SU-DHL-6 (cell line): Measurements from ENCODE around the gene LRTM1.

Experiments
- H2AFZ ChIP-seq: fragments of 200-600 bp; sonication (generic); 2 replicates; pipeline ENCODE4 v1.6.1; 2014; ENCODE audit warnings: low read depth, mild to moderate bottlenecking, moderate library complexity, mixed read lengths, antibody characterized with exemption, low read length; ENCODE audit not compliant: severe bottlenecking
- H3F3A ChIP-seq: fragments of 200-600 bp; shearing (Covaris generic); 2 replicates; pipeline ENCODE4 v1.6.0; 2016; ENCODE audit warnings: antibody characterized with exemption, mild to moderate bottlenecking; ENCODE audit not compliant: insufficient read depth
- H3K27ac ChIP-seq: fragments of 200-600 bp; sonication (generic); 2 replicates; pipeline ENCODE4 v1.5.1; 2016; ENCODE audit warnings: low read depth, mild to moderate bottlenecking, low read length, moderate library complexity, mixed read lengths
- H3K27me3 ChIP-seq: fragments of 200-600 bp; sonication (generic), shearing (Covaris generic); 2 replicates; pipeline ENCODE4 v1.6.0; 2014; ENCODE audit warnings: mild to moderate bottlenecking, low read length
- H3K36me3 ChIP-seq: fragments of 200-600 bp; sonication (generic); 2 replicates; pipeline ENCODE4 v1.6.1; 2014; ENCODE audit warnings: mild to moderate bottlenecking, low read length, mixed read lengths
- H3K4me2 ChIP-seq: fragments of 300-600, 200-600 bp; shearing (Covaris generic), sonication (generic); 2 replicates; pipeline ENCODE4 v1.6.0; 2014; ENCODE audit warnings: low read length, low read depth, mild to moderate bottlenecking; ENCODE audit not compliant: poor library complexity, severe bottlenecking
- H3K4me3 ChIP-seq: fragments of 200-600 bp; sonication (generic); 2 replicates; pipeline ENCODE4 v1.5.1; 2014; ENCODE audit warnings: antibody characterized with exemption, low read length, mild to moderate bottlenecking, mixed read lengths; ENCODE audit not compliant: insufficient read depth, poor library complexity, severe bottlenecking
- H3K79me2 ChIP-seq: fragments of 200-600 bp; sonication (generic); 2 replicates; pipeline ENCODE4 v1.6.1; 2014; ENCODE audit warnings: mild to moderate bottlenecking, low read length, moderate library complexity; ENCODE audit not compliant: insufficient read depth
- H3K9ac ChIP-seq: fragments of 200-600 bp; sonication (generic); 2 replicates; pipeline ENCODE4 v1.7.0; 2014; ENCODE audit warnings: mild to moderate bottlenecking, low read length
- H3K9me2 ChIP-seq: fragments of 200-600 bp; sonication (generic); replicated peaks from 2 replicates; pipeline ENCODE4 v1.6.1; 2014; ENCODE audit warnings: low read length; ENCODE audit not compliant: insufficient read depth
- H3K9me3 ChIP-seq: fragments of 200-600 bp; sonication (generic); 2 replicates; pipeline ENCODE4 v1.6.1; 2014; ENCODE audit warnings: low read length, mixed read lengths; ENCODE audit not compliant: insufficient read depth
- H4K20me1 ChIP-seq: fragments of 200-600 bp; sonication (generic); 2 replicates; pipeline ENCODE4 v1.6.1; 2014; ENCODE audit warnings: low read depth, mild to moderate bottlenecking, antibody characterized with exemption, low read length, moderate library complexity, mixed read lengths
- EZH2phosphoT487 ChIP-seq: fragments of 200-600 bp; sonication (generic), shearing (Covaris generic); conservative IDR thresholded peaks from 2 replicates; pipeline ENCODE4 v1.6.1; 2018; ENCODE audit warnings: mild to moderate bottlenecking, antibody characterized with exemption, low read length, moderate library complexity, mixed read lengths
- TF ChIP-seq, protein P1 (sequence below): fragments of 200-600 bp; sonication (generic); IDR thresholded peaks from one replicate; pipeline ENCODE4 v1.5.1; 2017; ENCODE audit warnings: antibody characterized with exemption, mild to moderate bottlenecking, low read length, moderate library complexity; ENCODE audit not compliant: insufficient read depth, poor library complexity, severe bottlenecking

LRTM1 gene

DNA sequence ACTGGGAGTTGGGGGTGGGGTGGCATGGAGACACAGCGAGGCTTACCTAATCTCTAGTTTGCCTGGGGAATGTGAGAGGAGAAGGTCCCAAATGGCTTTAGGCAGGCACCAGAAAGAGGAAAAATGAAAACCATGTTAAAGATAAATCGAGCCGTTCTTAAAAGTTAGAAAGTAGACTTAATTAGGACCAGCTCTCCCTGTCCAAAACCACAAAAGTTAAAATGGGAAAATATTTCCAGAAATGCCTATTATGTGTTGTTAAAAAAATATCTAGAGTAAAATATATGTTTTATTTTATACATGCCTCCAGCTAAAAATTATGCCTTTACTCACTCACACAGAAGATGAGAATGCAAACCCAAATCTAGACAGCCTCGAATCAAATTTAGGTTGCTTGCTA is 50.1 kb downstream of the LRTM1 start:
- Histone ChIP-seq H3K36me3 (no peaks in the 10 kb centered on the region), H3K79me2 (no peaks in the 10 kb centered on the region), H3K27me3 (peaks cover 3% of the 10 kb centered on the region; the same call in 1 of the 2 replicates), H4K20me1 (no peaks in the 10 kb centered on the region), H3K4me2 (no peak overlapping the region), H3K27ac (no peak overlapping the region), H2AFZ (no peak overlapping the region), H3K9me3 (no peaks in the 10 kb centered on the region; the same call in 1 of the 2 replicates), H3K9ac (no peak overlapping the region), H3F3A (no peaks in the 10 kb centered on the region), H3K4me3 (no peak overlapping the region), H3K9me2 (no peaks in the 10 kb centered on the region)
- TF ChIP-seq, protein P1, sequence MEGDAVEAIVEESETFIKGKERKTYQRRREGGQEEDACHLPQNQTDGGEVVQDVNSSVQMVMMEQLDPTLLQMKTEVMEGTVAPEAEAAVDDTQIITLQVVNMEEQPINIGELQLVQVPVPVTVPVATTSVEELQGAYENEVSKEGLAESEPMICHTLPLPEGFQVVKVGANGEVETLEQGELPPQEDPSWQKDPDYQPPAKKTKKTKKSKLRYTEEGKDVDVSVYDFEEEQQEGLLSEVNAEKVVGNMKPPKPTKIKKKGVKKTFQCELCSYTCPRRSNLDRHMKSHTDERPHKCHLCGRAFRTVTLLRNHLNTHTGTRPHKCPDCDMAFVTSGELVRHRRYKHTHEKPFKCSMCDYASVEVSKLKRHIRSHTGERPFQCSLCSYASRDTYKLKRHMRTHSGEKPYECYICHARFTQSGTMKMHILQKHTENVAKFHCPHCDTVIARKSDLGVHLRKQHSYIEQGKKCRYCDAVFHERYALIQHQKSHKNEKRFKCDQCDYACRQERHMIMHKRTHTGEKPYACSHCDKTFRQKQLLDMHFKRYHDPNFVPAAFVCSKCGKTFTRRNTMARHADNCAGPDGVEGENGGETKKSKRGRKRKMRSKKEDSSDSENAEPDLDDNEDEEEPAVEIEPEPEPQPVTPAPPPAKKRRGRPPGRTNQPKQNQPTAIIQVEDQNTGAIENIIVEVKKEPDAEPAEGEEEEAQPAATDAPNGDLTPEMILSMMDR = no peak
- no peak for TF ChIP-seq EZH2phosphoT487

- no peaks in the 10 kb centered on the region for H3K9me2 ChIP-seq
- peaks cover 3% of the 10 kb centered on the region; the same call in 1 of the 2 replicates for H3K27me3 ChIP-seq
- H3K4me2 ChIP-seq = no peak overlapping the region
- no peaks in the 10 kb centered on the region for H3F3A ChIP-seq
- H3K9ac ChIP-seq = no peak overlapping the region
- H3K27ac ChIP-seq = no peak overlapping the region
- H3K9me3 ChIP-seq = no peaks in the 10 kb centered on the region; the same call in 1 of the 2 replicates
- no peak for TF ChIP-seq EZH2phosphoT487
- TF ChIP-seq, protein P1 = no peak
- H3K79me2 ChIP-seq = no peaks in the 10 kb centered on the region
- H3K4me3 ChIP-seq = no peak overlapping the region
- H4K20me1 ChIP-seq = no peaks in the 10 kb centered on the region
- no peak overlapping the region for H2AFZ ChIP-seq
- H3K36me3 ChIP-seq = no peaks in the 10 kb centered on the region
Measured at GRCh38 chr3:54876694-54877093, 51.2 kb downstream of the LRTM1 start.

DNA sequence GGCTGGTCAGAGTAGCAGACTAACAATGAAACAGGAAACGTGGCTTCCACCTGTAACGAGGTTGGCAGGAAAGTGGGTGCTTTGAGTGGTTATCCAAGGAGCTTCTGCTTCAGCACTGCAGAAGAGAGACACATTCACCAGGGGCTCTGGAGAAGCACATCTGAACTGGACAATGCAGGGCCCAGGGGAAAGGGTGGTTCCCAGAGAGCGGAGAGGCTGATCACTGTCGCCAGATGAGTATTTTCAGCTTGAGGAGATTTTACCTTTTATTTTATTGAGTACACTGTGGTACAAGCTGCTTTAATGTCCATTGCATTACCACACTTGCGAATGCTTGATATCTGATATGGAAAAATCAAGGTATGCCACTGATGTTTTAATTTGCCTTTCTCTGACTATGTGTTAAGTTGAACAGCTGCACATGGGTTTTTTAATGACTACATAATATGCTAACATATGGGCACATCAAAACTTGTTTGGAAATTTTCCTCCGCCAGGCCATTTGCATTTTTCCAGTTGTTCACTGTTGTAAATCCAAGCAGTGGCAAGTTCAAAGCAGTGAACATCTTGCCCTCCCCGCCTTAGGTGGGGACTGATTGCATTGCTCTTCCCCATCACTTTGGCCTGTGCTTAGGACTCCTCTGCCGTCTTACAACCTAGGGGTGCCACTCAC is 52.1 kb downstream of the LRTM1 start:
- Histone ChIP-seq H3K9ac (no peak overlapping the region), H2AFZ (no peak overlapping the region), H3K79me2 (no peaks in the 10 kb centered on the region), H3K9me3 (no peaks in the 10 kb centered on the region; the same call in 1 of the 2 replicates), H3K27ac (no peak overlapping the region), H4K20me1 (no peaks in the 10 kb centered on the region), H3K4me2 (no peak overlapping the region), H3K27me3 (peaks cover 3% of the 10 kb centered on the region; the same call in 1 of the 2 replicates), H3K4me3 (no peak overlapping the region), H3K36me3 (no peaks in the 10 kb centered on the region), H3F3A (no peaks in the 10 kb centered on the region), H3K9me2 (no peaks in the 10 kb centered on the region)
- no peak for TF ChIP-seq EZH2phosphoT487
- TF ChIP-seq, protein P1 = no peak
